Smooth muscle cell of trachea (primary cell): ENCODE measurements around the gene SNRPB. TPM values are rescaled to one million over a fixed set of nuclear protein-coding genes. Genes with fewer than 3 reads are reported as not detected.

Experiments used
- total RNA-seq: library from RNA; depleted of rRNA; stranded (reverse); fragments of >200 nt; gene quantifications from 2 replicates; pipeline ENCODE4 v1.2.1, GENCODE V29; 2014

Gene SNRPB
- 97.9 and 249 TPM in 2 replicates for total RNA-seq

GRCh38 chr20:2470423-2471193 lies at the start of gene SNRPB:
TSS of gene SNRPB (minus strand) at chr20:2470789. CDS start at chr20:2470690, 99 bp downstream.

GRCh38 chr20:2508631-2509467 lies 38.3 kb upstream of the SNRPB start, which contains the start of gene ZNF343:
TSS of gene ZNF343 (minus strand) at chr20:2508915. CDS start at chr20:2493895, 15,020 bp downstream.

Other genes starting within 250 kb of the SNRPB start
- gene TGM3, start 174.8 kb downstream of the SNRPB start, total RNA-seq, result under 0.01 TPM in 1 of 2 replicates, not detected in the other
- not detected in 2 replicates for gene TGM6, start 89.9 kb downstream of the SNRPB start, total RNA-seq
- 17.5 and 19.2 TPM in 2 replicates for gene ZNF343, start 38.1 kb upstream of the SNRPB start, total RNA-seq
- not detected in 2 replicates for gene TMC2, start 65.8 kb upstream of the SNRPB start, total RNA-seq
- gene NOP56, start 181.8 kb upstream of the SNRPB start, total RNA-seq, result 98.0 and 121 TPM in 2 replicates
- gene IDH3B, start 193.4 kb upstream of the SNRPB start, total RNA-seq, result 81.4 and 123 TPM in 2 replicates
- 0.15 and 0.99 TPM in 2 replicates for gene EBF4, start 222.0 kb upstream of the SNRPB start, total RNA-seq